ENCODE results near the gene CHFR.
"Not testable (repeated sequence)": the region's sequence is repeated elsewhere in the genome, so short reads cannot be mapped to it uniquely, and the experiment has no call there.

CHFR gene, protein sequence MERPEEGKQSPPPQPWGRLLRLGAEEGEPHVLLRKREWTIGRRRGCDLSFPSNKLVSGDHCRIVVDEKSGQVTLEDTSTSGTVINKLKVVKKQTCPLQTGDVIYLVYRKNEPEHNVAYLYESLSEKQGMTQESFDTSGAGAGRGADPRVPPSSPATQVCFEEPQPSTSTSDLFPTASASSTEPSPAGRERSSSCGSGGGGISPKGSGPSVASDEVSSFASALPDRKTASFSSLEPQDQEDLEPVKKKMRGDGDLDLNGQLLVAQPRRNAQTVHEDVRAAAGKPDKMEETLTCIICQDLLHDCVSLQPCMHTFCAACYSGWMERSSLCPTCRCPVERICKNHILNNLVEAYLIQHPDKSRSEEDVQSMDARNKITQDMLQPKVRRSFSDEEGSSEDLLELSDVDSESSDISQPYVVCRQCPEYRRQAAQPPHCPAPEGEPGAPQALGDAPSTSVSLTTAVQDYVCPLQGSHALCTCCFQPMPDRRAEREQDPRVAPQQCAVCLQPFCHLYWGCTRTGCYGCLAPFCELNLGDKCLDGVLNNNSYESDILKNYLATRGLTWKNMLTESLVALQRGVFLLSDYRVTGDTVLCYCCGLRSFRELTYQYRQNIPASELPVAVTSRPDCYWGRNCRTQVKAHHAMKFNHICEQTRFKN

DNA sequence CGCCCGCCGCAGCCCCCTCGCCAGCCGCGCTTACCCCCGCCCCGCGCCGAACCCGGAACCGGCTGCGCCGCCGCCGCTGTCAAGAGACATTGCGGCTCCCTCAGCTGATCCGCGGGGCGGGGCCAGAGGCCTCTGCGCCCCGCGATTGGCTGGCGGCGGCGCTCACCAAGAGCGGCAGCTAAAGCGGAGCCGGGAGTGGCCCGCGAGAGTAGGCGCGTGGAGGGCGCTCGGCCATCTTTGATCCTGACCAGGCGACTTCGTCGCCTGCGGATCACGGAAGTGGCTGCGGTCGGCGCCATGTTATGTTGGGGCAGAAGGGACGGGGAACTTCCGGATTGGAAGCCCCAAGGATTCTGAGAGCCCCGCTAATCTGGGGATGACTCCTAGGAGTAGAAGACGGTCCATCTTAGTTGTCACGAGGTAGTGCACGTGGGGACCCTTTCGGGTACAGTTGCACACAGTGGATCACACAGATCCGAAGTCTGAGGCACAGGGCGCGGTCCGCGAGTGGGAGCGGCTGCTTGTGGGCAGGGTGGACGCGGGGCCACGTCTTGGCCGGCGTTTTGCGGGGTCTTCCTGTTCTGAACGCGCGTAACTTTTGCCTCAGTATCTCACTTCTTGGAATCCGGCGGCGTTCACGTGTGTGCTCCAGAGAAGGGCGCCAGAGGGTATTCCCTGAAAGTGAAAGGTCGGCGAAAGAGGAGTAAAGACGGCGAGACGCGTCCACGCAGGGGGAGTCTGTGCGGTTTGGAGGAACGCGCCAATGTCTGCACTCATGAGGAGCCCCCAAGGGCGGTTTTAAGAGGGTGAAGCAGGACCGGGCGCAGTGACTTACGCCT is at the start of gene CHFR:
Gene CHFR, minus strand, starts transcription at position 93 of the 839 bp plus-strand sequence. CDS start 277 bp downstream, outside the sequence.
- DNase-seq (ENCODE audit: low read depth), result peak; percentile 93

DNA sequence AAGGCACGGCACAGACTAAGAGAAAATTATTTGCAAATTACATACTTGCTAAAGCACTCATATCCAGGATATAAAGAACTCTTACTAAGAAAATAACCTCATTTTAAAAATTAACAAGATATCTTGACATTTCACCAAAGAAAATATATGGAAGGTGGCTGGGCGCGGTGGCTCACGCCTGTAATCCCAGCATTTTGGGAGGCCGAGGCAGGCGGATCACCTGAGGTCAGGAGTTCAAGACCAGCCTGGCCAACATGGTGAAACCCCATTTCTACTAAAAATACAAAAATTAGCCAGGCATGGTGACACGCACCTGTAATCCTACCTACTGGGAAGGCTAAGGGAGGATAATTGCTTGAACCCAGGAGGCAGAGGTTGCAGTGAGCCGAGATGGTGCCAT is 49.5 kb upstream of the CHFR start:
- not testable (repeated sequence) for DNase-seq (ENCODE audit: low read depth)

DNA sequence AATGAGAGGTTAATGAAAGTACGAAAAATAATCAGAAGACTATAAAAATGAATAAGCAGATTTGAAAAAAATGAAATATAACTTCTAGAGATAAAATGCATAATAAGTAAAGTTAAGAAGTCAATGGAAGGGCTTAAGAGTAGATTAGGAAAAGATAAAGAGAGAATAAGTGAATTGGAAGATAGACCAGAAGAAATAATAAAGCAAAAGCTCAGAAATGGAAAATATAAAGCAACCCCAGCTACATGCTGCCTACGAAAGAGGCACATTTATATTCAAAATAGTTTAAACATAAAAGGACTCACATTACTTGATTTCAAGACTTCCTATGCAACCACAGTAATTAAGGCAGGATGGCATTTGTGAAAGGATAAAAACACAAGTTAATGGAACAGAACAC is 48.8 kb upstream of the CHFR start:
- no peak for DNase-seq (ENCODE audit: low read depth)

DNA sequence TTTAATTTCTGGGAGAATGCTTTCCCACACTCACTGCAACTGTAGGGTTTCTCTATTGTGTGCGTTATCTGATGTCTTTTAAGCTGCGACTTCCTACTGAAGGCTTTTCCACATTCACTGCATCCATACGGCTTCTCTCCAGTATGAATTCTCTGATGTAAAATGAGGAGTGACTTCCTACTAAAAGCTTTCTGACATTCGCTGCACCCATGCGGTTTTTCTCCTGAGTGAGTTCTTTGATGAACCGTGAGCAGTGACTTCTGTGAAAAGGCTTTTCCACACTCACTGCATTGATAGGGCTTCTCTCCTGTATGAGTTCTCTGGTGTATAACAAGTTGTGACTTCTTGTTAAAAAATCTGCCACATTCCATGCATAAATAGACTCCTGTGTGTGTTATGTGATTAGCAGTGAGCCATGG is 39.0 kb upstream of the CHFR start:
- DNase-seq (ENCODE audit: low read depth), result no peak

DNA sequence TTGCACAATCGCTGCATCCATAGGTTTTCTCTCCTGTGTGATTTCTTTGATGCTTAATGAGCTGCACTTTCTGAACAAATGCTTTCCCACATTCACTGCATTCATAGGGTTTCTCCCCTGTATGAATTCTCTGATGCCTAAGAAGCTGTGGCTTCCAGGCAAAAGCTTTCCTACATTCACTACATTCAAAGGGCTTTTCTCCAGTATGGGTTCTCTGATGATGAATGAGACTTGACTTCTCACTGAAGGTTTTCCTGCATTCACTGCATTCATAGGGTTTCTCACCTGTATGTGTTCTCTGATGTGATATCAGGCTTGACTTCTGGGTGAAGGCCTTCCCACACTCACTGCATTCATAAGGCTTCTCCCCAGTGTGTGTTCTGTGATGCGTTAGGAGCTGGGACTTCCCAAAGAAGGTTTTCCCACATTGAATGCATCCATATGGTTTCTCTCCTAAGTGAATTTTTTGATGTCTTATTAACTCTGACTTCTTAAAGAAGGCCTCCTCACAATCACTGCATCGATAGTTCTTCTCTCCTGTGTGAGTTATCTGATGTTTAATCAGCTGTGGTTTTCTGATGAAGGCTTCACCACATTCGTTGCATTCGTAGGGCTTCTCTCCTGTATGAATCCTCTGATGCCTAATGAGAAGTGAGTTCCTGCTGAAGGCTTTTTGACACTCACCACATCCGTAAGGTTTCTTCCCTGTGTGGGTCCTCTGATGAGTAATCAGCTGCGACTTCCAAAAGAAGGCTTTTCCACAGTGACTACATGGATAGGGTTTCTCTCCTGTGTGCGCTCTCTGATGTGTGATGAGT is 38.4 kb upstream of the CHFR start:
- no peak for DNase-seq (ENCODE audit: low read depth)

DNA sequence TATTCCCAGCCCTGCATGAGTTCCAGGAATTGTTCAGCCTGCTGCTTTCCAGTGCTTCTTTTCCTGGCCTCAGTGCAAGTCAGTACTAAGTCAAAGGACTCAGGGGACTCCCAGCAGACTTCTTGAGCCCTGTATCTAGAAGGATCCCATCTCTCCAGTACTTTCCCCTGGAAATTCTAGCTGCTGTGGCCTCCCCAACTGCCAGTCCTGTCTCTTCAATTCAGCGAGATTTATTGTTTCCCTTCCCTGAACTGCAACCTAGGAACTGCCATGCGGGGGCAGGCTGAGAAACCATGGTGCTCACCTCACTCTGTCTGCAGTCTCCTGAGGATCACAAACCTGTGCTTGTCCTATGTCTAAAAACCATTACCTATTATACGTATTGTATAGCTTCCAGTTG is 37.0 kb upstream of the CHFR start:
- DNase-seq (ENCODE audit: low read depth), result no peak

DNA sequence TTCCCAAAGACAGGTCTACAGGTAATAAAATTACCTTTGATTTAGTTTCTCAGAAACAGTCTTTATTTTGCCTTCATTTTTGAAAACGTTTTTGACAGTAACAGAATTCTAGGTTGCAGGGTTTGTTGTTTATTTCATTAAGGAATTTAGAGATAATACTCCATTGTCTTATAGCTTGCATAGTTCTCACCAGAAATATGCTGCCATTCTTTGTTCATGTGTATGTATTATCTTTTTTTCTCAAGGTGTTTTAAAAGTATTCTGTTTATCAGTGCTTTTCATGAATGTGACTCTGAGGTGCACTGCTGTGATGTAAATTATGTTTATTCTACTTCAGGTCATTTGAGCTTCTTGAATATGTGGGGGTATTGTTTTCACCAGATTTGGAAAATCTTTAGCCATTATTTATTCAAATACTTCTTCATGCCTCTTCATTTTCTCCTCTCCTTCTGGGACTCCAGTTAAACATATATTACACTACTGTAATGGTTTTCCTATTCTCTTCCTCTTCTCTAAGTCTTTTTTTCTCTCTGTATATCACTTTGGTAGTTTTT is 36.0 kb upstream of the CHFR start:
- DNase-seq (ENCODE audit: low read depth), result no peak

DNA sequence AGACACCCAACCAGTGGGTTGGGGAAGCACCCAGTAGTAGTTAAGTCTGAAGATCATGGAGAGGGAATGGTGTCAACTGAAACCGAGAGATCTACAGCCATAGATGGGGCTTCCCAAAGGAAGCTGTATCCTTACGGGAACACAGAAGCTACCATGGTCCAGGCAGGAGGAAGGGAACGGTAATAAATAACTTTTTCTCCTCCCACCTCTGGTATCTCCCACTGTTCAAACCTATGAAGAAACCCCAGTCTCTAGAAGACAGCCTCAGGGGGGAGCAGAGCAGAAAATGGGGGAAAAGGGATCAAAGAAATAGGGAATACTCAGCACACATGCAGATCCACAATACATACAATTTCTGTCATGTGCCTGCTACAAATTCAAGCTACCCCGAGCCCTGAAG is 35.3 kb upstream of the CHFR start:
- DNase-seq (ENCODE audit: low read depth), result no peak

DNA sequence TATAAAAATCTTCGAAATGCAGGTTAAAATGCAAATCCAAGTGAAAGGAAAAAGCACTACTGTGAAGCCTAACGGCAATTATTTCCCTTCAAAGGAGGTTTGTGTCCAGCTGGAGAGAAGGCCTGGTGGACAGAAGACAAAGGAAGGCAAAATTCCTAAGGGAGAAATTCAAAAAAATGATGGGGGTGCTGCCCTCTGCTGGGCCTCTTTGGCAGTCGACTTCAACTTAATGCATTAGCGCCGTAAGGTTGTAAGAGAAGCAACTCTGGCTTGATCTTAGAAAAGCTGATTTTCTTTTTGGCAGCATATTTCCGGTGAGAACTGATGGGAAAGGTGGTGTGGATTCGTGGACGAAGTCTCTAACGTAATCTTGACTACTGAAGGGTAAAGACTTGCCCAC is 34.3 kb upstream of the CHFR start:
- DNase-seq (ENCODE audit: low read depth), result no peak

DNA sequence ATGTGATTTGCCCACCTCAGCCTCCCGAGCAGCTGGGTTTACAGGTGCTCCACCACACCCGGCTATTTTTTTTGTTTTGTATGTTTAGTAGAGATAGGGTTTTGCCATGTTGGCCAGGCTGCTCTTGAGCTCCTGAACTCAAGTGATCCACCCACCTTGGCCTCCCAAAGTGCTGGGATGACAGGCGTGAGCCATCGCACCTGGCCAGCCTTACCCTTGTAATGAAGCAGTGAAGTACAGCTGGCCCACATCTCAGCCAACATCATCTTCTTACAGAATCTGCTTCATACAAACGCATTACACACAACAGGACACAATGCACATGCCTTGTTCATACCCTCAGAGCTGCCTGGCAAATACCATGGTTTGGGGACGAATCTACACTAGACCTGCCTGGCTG is 31.3 kb upstream of the CHFR start:
- DNase-seq (ENCODE audit: low read depth), result no peak

DNA sequence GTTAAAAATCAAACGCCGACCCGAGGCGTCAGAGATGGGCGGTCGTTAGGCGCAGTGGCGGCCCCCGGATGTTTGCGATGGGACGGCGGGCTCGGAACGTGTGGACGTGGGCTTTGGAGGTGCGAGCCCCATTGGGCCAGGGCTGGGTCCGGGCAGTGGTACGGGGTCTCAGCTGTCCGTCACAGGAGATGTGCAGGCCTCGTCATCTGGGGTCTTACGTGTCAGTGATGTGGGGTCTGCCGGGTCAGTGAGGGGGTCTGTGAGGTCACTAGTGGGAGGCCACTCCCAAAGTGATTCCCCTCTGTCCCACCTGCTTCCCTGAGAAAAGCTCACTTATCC is 21.6 kb upstream of the CHFR start:
- DNase-seq (ENCODE audit: low read depth), result no peak

DNA sequence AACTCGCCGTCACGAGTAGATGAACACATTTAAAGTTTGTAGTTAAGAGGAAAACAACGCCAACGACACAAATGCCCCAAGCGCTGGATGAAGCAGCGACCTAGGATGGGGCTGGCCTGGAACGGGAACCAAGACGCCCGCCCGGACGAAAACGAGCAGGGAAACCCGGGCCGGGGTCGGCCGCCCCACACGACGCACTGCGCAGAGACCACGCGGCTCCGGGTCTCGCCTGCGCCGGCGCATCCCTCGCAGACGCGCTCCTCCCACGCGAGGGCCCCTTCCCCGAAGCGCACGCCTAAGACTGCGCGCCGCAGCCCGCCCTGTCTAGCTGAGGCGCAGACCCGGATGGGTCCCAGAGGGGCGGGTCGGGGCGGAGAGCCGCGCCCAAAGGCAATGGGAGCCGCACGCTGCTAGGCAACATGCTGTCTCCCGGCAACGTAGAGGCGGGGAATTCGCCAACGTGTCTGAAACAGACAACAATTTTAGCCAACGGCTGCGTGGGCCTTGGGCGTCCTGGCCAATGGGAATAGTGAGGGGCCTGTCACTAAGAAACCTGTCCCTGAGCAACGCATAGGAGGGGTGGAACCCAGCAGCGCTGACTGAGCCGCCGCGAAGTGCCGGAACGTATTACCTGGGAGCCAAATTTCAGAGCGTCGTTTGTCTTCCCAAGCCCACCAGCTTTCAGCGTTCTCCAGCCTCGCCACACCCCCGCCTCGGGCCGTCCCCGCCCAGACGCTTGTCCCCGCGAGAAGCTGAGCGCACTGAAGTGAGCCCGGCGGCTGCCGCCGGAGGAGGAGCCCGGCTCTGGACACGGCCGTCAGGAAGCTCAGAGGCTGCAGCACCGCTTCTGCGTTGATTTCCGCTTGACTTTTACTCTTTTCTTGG is 21.0 kb upstream of the CHFR start:
- peak; percentile 94 for DNase-seq (ENCODE audit: low read depth)

DNA sequence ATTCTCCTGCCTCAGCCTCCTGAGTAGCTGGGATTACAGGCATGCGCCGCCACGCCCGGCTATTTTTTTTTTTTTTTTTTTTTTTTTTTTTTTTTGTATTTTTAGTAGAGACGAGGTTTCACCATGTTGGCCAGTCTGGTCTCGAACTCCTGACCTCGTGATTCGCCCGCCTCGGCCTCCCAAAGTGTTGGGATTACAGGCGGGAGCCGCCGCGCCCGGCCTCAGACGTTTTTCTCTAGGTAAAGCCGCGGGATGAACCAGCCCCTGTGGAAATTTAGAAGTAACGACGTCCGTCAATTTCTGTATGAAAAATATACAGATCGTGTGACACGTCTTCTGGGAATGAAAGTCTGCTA is 20.4 kb upstream of the CHFR start:
- DNase-seq (ENCODE audit: low read depth), result not testable (repeated sequence)

DNA sequence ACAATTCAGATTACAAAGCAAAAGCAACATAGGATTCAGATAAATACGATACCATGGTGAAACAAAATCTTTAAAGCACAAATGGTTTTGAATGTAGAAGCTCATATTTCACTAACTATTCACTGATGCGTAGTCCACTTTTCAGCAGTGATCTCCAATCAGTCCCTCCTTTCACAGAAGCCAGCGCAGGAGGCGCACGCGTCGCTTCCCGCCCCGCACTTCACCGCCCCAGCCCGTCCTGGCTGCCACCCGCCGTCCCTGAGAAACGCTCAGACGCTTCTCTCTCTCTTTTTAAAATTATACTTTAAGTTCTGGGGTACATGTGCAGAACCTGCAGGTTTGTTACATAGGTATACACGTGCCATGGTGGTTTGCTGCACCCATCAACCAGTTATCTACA is 19.8 kb upstream of the CHFR start:
- no peak for DNase-seq (ENCODE audit: low read depth)

DNA sequence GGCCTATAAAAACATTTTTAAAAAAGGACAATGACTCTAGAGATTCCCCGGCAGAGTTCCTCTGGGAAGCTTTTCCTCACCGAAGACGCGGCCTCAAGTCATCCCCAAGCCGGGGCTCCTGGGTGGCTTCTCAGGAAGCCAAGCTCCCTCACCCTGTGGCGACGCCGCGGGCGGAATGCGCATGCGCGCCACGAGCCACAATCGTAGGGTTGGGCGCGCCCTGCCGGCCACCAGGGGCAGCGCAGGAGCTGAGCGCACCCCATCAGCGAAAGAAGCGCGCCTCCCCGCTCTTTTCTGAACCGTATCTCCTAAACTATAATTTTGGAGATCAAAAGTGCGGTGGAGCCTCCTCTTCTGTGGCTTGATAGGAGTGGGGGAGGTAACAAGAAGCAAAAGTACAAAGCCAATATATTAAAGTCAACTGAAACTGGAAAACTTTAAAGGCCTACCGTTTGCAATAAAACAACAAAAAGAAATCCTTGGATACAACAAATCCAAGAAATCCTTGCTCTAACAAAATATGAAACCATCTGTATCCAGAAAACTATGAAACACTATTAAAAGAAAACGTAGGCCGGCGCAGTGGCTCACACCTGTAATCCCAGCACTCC is 17.4 kb upstream of the CHFR start:
- peak; percentile 89 for DNase-seq (ENCODE audit: low read depth)

DNA sequence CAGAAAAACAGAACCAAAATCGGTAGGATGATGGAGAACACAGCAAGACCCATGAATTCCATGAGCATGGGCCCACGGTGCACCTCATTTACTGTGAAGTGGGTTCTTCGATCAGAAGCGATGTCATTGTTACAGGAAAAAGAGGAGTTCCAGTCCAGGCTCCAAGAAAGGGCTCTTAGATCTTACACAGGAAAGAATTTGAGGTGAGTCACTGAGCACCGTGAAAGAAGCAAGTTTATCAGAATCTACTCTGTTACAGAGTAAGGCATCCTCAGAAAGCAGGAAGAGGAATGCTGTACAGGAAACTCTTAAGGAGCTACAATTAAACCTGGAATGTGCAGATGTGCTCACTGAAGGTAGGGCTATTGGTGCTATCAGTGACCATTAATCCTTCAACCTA is 11.6 kb upstream of the CHFR start:
- no peak for DNase-seq (ENCODE audit: low read depth)

DNA sequence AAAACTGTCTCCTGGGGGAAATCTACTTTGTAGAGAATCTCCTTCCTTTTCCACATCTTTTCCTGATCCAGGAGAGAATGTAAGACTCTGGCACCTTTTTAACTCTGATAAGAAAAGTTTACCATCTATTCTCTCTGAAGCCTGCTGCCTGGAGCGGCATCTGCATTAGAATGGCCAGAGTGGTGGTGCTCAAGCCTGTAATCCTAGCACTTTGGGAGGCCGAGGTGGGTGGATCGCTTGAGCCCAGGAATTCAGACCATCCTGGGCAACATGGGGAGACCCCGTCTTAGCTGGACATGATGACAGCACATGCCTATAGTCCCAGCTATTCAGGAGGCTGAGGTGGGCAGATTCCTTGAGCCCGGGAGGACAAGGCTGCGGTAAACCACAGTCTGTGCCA is 1.4 kb upstream of the CHFR start:
- DNase-seq (ENCODE audit: low read depth), result no peak

DNA sequence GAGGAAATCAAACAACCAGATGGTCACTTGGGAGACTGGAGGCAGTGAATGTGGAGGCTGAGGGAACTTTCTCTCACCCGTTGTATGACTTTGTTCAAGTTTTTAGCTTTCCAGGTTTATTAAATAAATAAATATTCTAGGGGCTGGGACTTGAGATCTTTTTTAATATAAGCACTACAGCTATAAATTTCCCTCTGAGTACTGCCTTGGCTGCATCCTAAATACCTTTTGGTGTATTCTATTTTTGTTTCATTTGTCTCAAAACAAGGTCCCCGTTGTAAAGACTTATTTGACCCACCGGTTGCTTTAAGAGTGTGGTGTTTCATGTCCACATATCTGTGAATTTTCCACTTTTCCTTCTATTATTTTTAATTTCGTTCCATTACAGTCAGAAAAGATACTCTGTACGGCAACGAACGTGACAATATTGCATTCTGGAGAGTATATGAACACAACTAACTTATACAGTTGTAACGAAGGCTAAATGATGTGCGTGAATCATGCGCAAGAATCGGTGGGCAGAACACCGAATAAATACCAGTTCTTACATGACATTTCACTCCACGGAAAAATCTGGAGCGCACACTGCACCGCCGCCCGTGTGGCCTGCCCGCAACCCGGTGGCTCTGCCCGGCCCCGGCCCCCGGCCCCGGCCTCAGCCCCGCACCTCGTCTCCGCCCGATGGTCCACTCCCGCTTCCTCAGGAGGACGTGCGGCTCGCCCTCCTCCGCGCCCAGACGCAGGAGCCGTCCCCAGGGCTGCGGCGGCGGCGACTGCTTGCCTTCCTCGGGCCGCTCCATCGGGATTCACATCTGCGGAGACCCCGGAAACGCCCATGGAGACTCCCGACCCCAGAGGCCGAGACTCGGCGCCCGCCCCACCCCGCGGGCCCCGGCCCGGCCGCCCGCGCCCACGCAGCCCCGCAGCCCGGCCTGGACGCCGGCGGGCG is 602 bp downstream of the CHFR start:
- no peak for DNase-seq (ENCODE audit: low read depth)

DNA sequence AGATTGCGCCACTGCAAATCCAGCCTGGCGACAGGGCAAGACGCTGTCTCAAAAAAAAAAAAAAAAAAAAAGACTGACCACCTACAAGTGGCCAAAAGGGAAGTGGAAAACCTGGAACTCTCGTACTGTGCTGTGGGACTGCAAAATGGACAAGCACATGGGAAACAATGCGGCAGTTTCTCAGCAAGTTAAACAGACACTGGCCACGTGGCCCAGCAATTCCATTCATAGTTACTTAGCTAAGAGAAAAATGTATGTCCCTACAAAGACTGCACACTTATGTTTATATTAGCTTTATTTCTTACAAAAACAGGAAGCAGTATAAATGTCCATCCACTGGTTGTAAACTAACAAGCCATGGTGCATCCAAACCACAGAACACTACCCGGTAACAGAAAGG is 5.6 kb downstream of the CHFR start:
- DNase-seq (ENCODE audit: low read depth), result no peak

All from activated T-helper 1 cell treated with Interleukin-2 at 50 U/mL for 16 hours (primary cell).